Tibial artery (tissue), 4 donors: ENCODE measurements around the gene THOP1.
"Not testable (repeated sequence)": the region's sequence is repeated elsewhere in the genome, so short reads cannot be mapped to it uniquely, and the experiment has no call there.

Experiments used
- DNase-seq, 2 donors: peaks; one replicate each; pipeline ENCODE4 v3.0.0-alpha.2; 2019
- H3K27ac ChIP-seq, 2 donors: fragments of 200-600 bp; sonication (generic) in 1 of 2; 1 replicate in 1 of 2; 2 replicates in 1 of 2; pipeline ENCODE4 v1.5.1; 2018 to 2019; ENCODE audit warnings: mild to moderate bottlenecking in 1 of 2
- H3K27me3 ChIP-seq, 2 donors: fragments of 200-600 bp; sonication (generic) in 1 of 2; one replicate each; pipeline versions ENCODE4 v1.5.1 to v1.6.0; 2016 to 2019
- H3K36me3 ChIP-seq, 3 donors: fragments of 200-600 bp; sonication (generic) in 2 of 3; one replicate each; pipeline ENCODE4 v1.5.1; 2016 to 2019; ENCODE audit warnings: mild to moderate bottlenecking in 2 of 3
- H3K4me1 ChIP-seq, 4 donors: fragments of 200-600 bp; sonication (generic) in 2 of 4; 1 replicate in 3 of 4; 2 replicates in 1 of 4; pipeline ENCODE4 v1.5.1; 2016 to 2019
- H3K4me3 ChIP-seq, 2 donors: fragments of 200-600 bp; sonication (generic) in 1 of 2; 1 replicate in 1 of 2; 2 replicates in 1 of 2; pipeline ENCODE4 v1.5.1; 2018 to 2019; ENCODE audit warnings: mild to moderate bottlenecking in 2 of 2
- H3K9me3 ChIP-seq, 3 donors: fragments of 200-600 bp; sonication (generic) in 1 of 3; one replicate each; pipeline ENCODE4 v1.5.1; 2016 to 2019
- CTCF ChIP-seq, 2 experiments: fragments of 200-600 bp in 1 of 2; fragments of 450-650 bp in 1 of 2; IDR thresholded peaks; one replicate each; pipeline ENCODE4 v1.5.1; 2017 to 2019; ENCODE audit warnings: antibody characterized with exemption in 2 of 2, mild to moderate bottlenecking in 1 of 2, moderate library complexity in 1 of 2
- intact Hi-C: fragments of 100-400 bp; cut with DNase I; formaldehyde crosslinking; loops from one replicate; pipeline ENCODE4 v1.15.0; 2023; ENCODE audit warnings: low total_unique reads

The THOP1 gene

DNA sequence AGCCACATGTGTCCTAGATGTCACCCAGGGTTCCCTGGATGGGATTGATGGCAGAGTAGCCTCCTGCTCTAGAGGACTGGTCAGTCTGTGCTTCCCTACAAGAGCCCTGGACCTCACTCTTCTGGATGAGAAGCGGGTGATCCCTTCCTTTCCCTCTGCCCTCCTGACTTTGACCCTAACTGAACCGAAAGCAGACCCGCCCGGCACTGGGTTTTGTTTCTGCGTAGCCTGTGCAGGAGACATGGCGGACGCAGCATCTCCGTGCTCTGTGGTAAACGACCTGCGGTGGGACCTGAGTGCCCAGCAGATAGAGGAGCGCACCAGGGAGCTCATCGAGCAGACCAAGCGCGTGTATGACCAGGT lies 4.9 kb downstream of the THOP1 start:
- Histone ChIP-seq H3K9me3 (no peaks in the 10 kb centered on the region), H3K4me3 (no peak overlapping the region), H3K27ac (no peak overlapping the region), H3K4me1 (peaks cover 0 to 15% (median 9%) of the 10 kb centered on the region in 4 donors), H3K27me3 (no peaks in the 10 kb centered on the region), H3K36me3 (peaks cover 0 to 52% (median 20%) of the 10 kb centered on the region in 3 donors)
- TF ChIP-seq CTCF (IDR thresholded peaks at IDR 0.05) = no peak
- DNase-seq = no peak
- intact Hi-C loops = no loop called here

DNA sequence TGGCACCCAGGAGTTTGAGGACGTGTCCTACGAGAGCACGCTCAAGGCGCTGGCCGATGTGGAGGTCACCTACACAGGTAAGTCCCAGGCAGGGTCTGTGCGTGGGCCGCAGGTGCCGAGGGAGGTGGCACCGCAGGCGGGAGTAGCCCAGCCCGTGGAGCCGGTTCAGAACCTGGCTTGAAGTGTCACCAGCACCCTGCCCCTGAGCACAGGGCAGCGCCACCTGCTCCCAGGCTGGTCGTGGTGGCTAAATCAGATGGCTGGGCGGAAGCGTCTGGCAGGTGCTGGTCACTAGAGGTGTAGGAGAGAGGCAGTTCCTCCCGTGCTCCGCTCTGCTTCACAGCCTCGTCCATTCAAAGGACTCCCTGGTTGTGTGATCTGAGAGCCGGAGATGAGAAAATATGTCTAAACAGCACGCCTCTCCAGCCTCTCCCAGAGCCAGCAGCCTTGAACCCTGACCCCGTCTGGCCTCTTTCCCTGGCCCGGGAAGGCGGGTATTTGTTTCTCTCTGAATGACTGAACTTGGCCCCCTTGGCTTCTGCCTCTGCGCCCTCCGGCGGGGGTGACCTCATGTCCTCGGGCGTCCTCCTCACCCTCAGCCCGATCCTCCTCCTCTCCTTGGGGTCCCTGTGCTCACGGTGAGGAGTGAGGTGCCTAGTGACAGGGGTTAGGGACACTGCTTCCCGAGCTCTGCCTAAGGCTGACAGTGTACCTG lies 5.4 kb downstream of the THOP1 start:
- H3K9me3 ChIP-seq = no peaks in the 10 kb centered on the region
- peaks cover 0 to 57% (median 25%) of the 10 kb centered on the region in 3 donors for H3K36me3 ChIP-seq
- H3K27me3 ChIP-seq = no peaks in the 10 kb centered on the region
- H3K27ac ChIP-seq = no peak overlapping the region
- TF ChIP-seq CTCF (IDR thresholded peaks at IDR 0.05) = no peak
- H3K4me3 ChIP-seq = no peak overlapping the region
- intact Hi-C loops = no loop called here
- no peak for DNase-seq
- peaks cover 0 to 11% (median 8%) of the 10 kb centered on the region in 4 donors for H3K4me1 ChIP-seq

DNA sequence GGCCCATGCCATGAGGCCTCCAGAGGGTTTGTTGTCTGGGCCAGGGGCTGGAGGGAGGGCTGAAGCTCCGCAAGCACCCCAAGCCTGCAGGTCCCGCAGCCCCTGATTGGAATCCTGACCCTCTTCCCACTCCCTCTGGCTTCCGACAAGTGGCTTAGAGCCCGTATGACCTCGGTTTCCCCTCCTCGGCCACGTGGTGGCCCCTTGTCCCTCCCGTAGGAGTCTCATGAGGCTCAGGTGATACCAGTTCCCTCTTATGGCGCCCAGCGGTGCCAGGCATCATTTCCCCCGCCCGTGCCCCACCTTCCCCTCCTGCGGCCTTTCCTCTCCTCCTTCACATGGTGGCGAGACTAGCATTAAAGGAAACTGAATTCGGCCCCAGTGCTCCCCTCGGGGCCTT lies 6.1 kb downstream of the THOP1 start:
- H3K27me3 ChIP-seq = no peaks in the 10 kb centered on the region
- no peak for TF ChIP-seq CTCF (IDR thresholded peaks at IDR 0.05)
- peaks cover 0 to 64% (median 25%) of the 10 kb centered on the region in 3 donors for H3K36me3 ChIP-seq
- no peaks in the 10 kb centered on the region for H3K9me3 ChIP-seq
- no peak for DNase-seq
- peaks cover 0 to 4% (median under 1%) of the 10 kb centered on the region in 4 donors for H3K4me1 ChIP-seq
- no peak overlapping the region for H3K27ac ChIP-seq
- intact Hi-C loops = no loop called here
- no peak overlapping the region for H3K4me3 ChIP-seq

GRCh38 chr19:2791876-2792275 lies 6.6 kb downstream of the THOP1 start:
- H3K9me3 ChIP-seq = no peaks in the 10 kb centered on the region
- H3K36me3 ChIP-seq = peaks cover 0 to 69% (median 27%) of the 10 kb centered on the region in 3 donors
- H3K27ac ChIP-seq = no peak overlapping the region
- H3K4me3 ChIP-seq = no peak overlapping the region
- TF ChIP-seq CTCF (IDR thresholded peaks at IDR 0.05) = no peak
- no peak for DNase-seq
- H3K4me1 ChIP-seq = no peaks in the 10 kb centered on the region
- intact Hi-C loops = no loop called here
- no peaks in the 10 kb centered on the region for H3K27me3 ChIP-seq

GRCh38 chr19:2792666-2793065 lies 7.4 kb downstream of the THOP1 start:
- DNase-seq, H3K27ac ChIP-seq, H3K4me1 ChIP-seq, H3K9me3 ChIP-seq, H3K4me3 ChIP-seq, H3K27me3 ChIP-seq, intact Hi-C loops: not testable (repeated sequence)
- peaks cover 0 to 77% (median 35%) of the 10 kb centered on the region in 3 donors for H3K36me3 ChIP-seq

DNA sequence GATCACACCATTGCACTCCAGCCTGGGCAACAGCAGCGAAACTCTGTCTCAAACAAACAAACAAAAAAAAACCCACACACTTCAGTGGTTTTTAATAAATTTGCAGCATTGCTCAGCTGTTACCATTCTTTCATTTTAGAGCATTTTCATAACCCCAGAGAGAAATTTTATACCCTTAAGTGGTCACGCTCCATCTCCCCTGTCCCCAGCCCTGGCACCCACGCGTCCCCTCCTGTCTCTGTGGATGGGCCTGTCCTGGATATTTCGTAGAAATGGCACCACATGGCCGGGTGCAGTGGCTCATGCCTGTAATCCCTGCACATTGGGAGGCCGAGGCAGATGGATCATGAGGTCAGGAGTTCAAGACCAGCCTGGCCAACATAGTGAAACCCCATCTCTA lies 7.8 kb downstream of the THOP1 start:
- H3K4me3 ChIP-seq = no peak overlapping the region
- no peak overlapping the region for H3K27ac ChIP-seq
- H3K9me3 ChIP-seq = no peaks in the 10 kb centered on the region
- no peaks in the 10 kb centered on the region for H3K4me1 ChIP-seq
- no peaks in the 10 kb centered on the region for H3K27me3 ChIP-seq
- TF ChIP-seq CTCF (IDR thresholded peaks at IDR 0.05) = no peak
- H3K36me3 ChIP-seq = peaks cover 0 to 81% (median 36%) of the 10 kb centered on the region in 3 donors
- no peak for DNase-seq
- intact Hi-C loops = no loop called here
